NT2/D1 (cell line): ENCODE data around the gene SEMA4C.

Experiments
- DNase-seq: peaks from one replicate; pipeline ENCODE4 v3.0.0-alpha.2; 2011; ENCODE audit warnings: low read depth, low spot score
- H3K27me3 ChIP-seq: 2 replicates; pipeline ENCODE4 v1.6.0; 2011; ENCODE audit warnings: mild to moderate bottlenecking; ENCODE audit not compliant: insufficient read length, insufficient read depth
- H3K36me3 ChIP-seq: 2 replicates; pipeline ENCODE4 v1.6.1; 2011; ENCODE audit warnings: mild to moderate bottlenecking, low read length, mixed read lengths; ENCODE audit not compliant: insufficient read depth, insufficient read length
- H3K4me1 ChIP-seq: 2 replicates; pipeline ENCODE4 v1.5.1; 2011; ENCODE audit not compliant: insufficient read depth, insufficient read length
- H3K4me3 ChIP-seq: 2 replicates; pipeline ENCODE4 v1.5.1; 2011; ENCODE audit warnings: low read depth; ENCODE audit not compliant: insufficient read length
- H3K9ac ChIP-seq: 2 replicates; pipeline ENCODE4 v1.6.0; 2011; ENCODE audit warnings: low read depth; ENCODE audit not compliant: insufficient read length
- H3K9me3 ChIP-seq: 2 replicates; pipeline ENCODE4 v1.5.1; 2011; ENCODE audit warnings: mild to moderate bottlenecking, low read length; ENCODE audit not compliant: insufficient read depth
- SUZ12 ChIP-seq: IDR thresholded peaks from 2 replicates; pipeline ENCODE4 v1.6.1; 2011; ENCODE audit not compliant: insufficient read length, insufficient read depth; ENCODE audit errors: extremely low read depth
- YY1 ChIP-seq: IDR thresholded peaks from 2 replicates; pipeline ENCODE4 v1.6.1; 2011; ENCODE audit not compliant: insufficient read length, insufficient read depth
- ZNF274 ChIP-seq: IDR thresholded peaks from 2 replicates; pipeline ENCODE4 v1.6.1; 2011; ENCODE audit warnings: mild to moderate bottlenecking, low read depth, low read length

SEMA4C gene

GRCh38 chr2:96821113-96821675 lies 48.7 kb downstream of the SEMA4C start:
- peaks cover 12% of the 10 kb centered on the region for H3K27me3 ChIP-seq
- peaks cover 11% of the 10 kb centered on the region for H3K4me1 ChIP-seq
- DNase-seq, result no peak
- no peaks in the 10 kb centered on the region for H3K9me3 ChIP-seq
- no peak overlapping the region for H3K4me3 ChIP-seq
- TF ChIP-seq ZNF274 (no peak), SUZ12 (no peak), YY1 (no peak)
- H3K36me3 ChIP-seq, result peaks cover 36% of the 10 kb centered on the region
- H3K9ac ChIP-seq, result no peak overlapping the region

- Histone ChIP-seq H3K9ac (no peak overlapping the region), H3K4me1 (peaks cover 11% of the 10 kb centered on the region)
These were observed 49.9 kb downstream of the SEMA4C start for GRCh38 chr2:96819876-96820511.

DNA sequence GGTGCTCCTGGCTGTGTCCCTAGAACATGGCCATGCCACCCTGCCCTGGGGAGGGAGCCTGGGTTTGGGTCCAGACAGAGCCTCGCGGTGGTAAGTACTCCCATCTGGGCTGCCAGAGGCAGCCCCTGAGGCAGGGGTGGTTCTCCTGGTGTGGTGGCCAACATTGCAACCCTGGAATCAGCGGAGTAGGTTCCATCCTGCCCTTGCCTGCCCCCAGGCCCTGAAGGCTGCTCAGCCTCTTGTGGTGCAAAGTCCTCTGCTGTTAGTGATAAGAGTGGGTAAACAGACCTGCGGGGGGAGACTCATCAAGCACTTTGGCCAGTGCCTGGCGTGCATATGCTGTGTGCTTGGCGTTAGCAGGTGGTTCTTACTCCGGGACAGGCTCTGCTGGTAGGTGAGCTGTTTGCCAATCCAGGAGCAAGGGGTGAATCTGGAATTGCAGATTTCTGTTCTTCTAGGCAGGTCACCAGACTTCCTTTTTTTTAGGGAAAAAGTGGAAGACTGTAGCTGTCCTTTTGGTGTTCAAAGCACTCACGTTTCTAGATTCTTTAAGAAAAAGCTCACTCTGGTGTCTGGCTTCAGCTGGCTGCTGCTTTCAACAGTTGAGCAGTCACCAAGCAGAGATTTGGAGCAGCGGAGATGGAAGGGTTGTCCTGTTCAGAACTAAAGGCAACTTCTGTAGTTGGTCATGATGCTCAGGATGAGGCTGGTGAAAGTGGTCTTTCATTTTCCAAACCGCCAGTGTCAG lies 50.6 kb downstream of the SEMA4C start:
- TF ChIP-seq YY1 (no peak), SUZ12 (no peak), ZNF274 (no peak)
- no peak for DNase-seq
- Histone ChIP-seq H3K4me3 (no peak overlapping the region), H3K4me1 (peaks cover 11% of the 10 kb centered on the region), H3K36me3 (peaks cover 22% of the 10 kb centered on the region), H3K9ac (no peak overlapping the region), H3K9me3 (no peaks in the 10 kb centered on the region), H3K27me3 (peaks cover 21% of the 10 kb centered on the region)

More at GRCh38 chr2:96819876-96820511, 49.9 kb downstream of the SEMA4C start:
- Histone ChIP-seq H3K27me3 (peaks cover 19% of the 10 kb centered on the region), H3K9me3 (no peaks in the 10 kb centered on the region), H3K4me3 (no peak overlapping the region), H3K36me3 (peaks cover 27% of the 10 kb centered on the region)
- no peak for TF ChIP-seq SUZ12
- TF ChIP-seq YY1, result no peak
- no peak for TF ChIP-seq ZNF274
- DNase-seq, result no peak

DNA sequence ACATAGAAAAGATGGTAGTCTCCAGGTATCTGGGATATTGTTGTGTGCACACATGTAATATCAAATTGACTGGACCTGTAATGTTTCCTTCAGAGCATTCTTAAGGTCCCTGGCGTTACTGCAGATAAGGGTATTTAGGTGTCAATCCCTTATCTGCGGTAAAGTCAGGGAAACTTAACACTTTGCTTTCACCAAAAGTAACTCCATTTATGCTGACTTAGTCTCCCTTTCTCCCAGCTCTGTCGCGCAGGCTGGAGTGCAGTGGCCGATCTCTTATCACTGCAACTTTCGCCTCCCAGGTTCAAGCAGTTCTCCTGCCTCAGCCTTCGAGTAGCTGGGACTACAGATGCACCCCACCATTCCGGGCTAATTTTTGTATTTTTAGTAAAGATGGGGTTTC lies 52.0 kb downstream of the SEMA4C start:
- H3K9me3 ChIP-seq, result no peaks in the 10 kb centered on the region
- H3K4me3 ChIP-seq, result peak overlapping the region; percentile 83
- peaks cover 21% of the 10 kb centered on the region for H3K27me3 ChIP-seq
- H3K4me1 ChIP-seq, result peaks cover 11% of the 10 kb centered on the region
- peak overlapping the region; percentile 97 for H3K9ac ChIP-seq
- DNase-seq, result no peak
- H3K36me3 ChIP-seq, result peaks cover 14% of the 10 kb centered on the region
- TF ChIP-seq SUZ12 (no peak), YY1 (no peak), ZNF274 (no peak)

DNA sequence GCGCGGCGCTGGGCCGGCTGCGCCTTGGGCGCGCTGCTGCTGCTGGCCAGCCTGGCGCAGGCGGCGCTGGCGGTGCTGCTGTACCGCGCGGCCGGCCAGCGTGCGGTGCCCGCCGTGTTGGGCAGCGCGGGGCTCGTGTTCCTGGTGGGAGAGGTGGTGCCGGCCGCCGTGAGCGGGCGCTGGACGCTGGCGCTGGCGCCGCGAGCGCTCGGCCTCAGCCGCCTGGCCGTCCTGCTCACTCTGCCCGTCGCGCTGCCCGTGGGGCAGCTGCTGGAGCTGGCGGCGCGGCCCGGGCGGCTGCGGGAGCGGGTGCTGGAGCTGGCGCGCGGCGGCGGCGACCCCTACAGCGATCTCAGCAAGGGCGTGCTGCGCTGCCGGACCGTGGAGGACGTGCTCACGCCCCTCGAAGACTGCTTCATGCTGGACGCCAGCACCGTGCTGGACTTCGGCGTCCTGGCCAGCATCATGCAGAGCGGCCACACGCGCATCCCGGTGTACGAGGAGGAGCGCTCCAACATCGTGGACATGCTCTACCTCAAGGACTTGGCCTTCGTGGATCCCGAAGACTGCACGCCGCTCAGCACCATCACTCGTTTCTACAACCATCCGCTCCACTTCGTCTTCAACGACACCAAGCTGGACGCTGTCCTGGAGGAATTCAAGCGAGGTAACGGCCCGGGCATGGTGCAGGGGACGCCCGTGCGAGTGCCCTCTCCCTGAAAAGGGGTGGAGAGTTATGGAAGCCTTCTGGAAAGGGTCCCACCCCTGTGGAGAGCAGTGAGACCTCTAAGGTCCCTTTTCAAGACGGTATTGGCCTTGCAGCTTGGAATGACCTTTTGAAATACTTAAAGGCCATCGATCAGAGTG lies 52.8 kb downstream of the SEMA4C start:
- no peak for TF ChIP-seq ZNF274
- no peak for TF ChIP-seq SUZ12
- no peak for TF ChIP-seq YY1
- Histone ChIP-seq H3K9ac (peak overlapping the region; percentile 97), H3K27me3 (peaks cover 21% of the 10 kb centered on the region), H3K4me1 (peaks cover 11% of the 10 kb centered on the region), H3K9me3 (no peaks in the 10 kb centered on the region), H3K36me3 (peaks cover 18% of the 10 kb centered on the region), H3K4me3 (peak overlapping the region; percentile 83)
- DNase-seq, result no peak

- H3K9me3 ChIP-seq, result no peaks in the 10 kb centered on the region
- H3K4me1 ChIP-seq, result peaks cover 11% of the 10 kb centered on the region
- TF ChIP-seq YY1 (no peak), ZNF274 (no peak), SUZ12 (no peak)
- H3K36me3 ChIP-seq, result peaks cover 21% of the 10 kb centered on the region
- peak within 1 kb of the TSS; percentile 97 for H3K9ac ChIP-seq
- peak; percentile 94 for DNase-seq
- peaks cover 21% of the 10 kb centered on the region for H3K27me3 ChIP-seq
- H3K4me3 ChIP-seq, result peak within 1 kb of the TSS; percentile 83
These were observed 53.6 kb downstream of the SEMA4C start, which contains the start of gene CNNM3 for GRCh38 chr2:96816127-96816835. Gene CNNM3, plus strand, starts transcription at chr2:96816268. Its CDS starts 10 bp downstream, at chr2:96816278.
